ENCODE measurements around the gene PTPN7.
A peak's percentile ranks its signal among the peaks of the same experiment; 100 is the strongest.

PTPN7 gene

GRCh38 chr1:202164271-202165037 lies 4.1 kb upstream of the PTPN7 start:
- ChIA-PET POLR2A (no interaction called here), CTCF (interaction anchor here (0.6 kb wide), 1 partner anchor 62 kb away, joined by 4 read pairs; no protein-coding TSS in a partner anchor)
- H3K4me1 ChIP-seq (ENCODE audit: control insufficient read depth, insufficient read depth, low read length) = no peaks in the 10 kb centered on the region
- H3K9me3 ChIP-seq (ENCODE audit: control insufficient read depth, insufficient read depth, low read depth, low read length) = no peaks in the 10 kb centered on the region
- H3K27ac ChIP-seq (ENCODE audit: extremely low read depth, low read depth, low read length) = no peak overlapping the region
- H3K4me3 ChIP-seq (ENCODE audit: low read depth, low read length) = no peak overlapping the region
- TF ChIP-seq KLF7 (tag by site-specific recombination; IDR thresholded peaks at IDR 0.05; ENCODE audit: borderline replicate concordance) = no peak
- TF ChIP-seq GLIS1 (tag by site-specific recombination; IDR thresholded peaks at IDR 0.05) = peak; percentile 92
- no peak for TF ChIP-seq ZNF561 (tag by site-specific recombination; IDR thresholded peaks at IDR 0.05; ENCODE audit: borderline replicate concordance)
- peak; percentile 84 for TF ChIP-seq ZFHX2 (tag by site-specific recombination; conservative IDR thresholded peaks at IDR 0.05)
- no peak for TF ChIP-seq ZNF350 (tag by site-specific recombination; IDR thresholded peaks at IDR 0.05)
- TF ChIP-seq ELK4 (IDR thresholded peaks at IDR 0.05; ENCODE audit: borderline replicate concordance, low read depth, low read length) = no peak
- TF ChIP-seq SP7 (tag by site-specific recombination; IDR thresholded peaks at IDR 0.05) = no peak
- TF ChIP-seq EGR2 (tag by site-specific recombination; IDR thresholded peaks at IDR 0.05; ENCODE audit: low read depth) = peak; percentile 91
- TF ChIP-seq ZNF394 (tag by site-specific recombination; IDR thresholded peaks at IDR 0.05; ENCODE audit: borderline replicate concordance) = no peak
- peak; percentile 84 for TF ChIP-seq ZNF341 (tag by site-specific recombination; IDR thresholded peaks at IDR 0.05; ENCODE audit: low read depth)
- H3K36me3 ChIP-seq (ENCODE audit: control insufficient read depth in 2 of 2, insufficient read depth in 1 of 2, low read length in 2 of 2) = no peaks in the 10 kb centered on the region

- H3K36me3 ChIP-seq (ENCODE audit: control insufficient read depth in 2 of 2, insufficient read depth in 1 of 2, low read length in 2 of 2) = no peaks in the 10 kb centered on the region
- H3K9me3 ChIP-seq (ENCODE audit: control insufficient read depth, insufficient read depth, low read depth, low read length) = no peaks in the 10 kb centered on the region
- TF ChIP-seq GLIS1 (tag by site-specific recombination; IDR thresholded peaks at IDR 0.05) = peak; percentile 85
- no peak for TF ChIP-seq YY2 (tag by site-specific recombination; IDR thresholded peaks at IDR 0.05)
- TF ChIP-seq ZIC2 (tag by site-specific recombination; IDR thresholded peaks at IDR 0.05) = peak; percentile 76
- TF ChIP-seq ZNF626 (tag by site-specific recombination; IDR thresholded peaks at IDR 0.05) = no peak
- TF ChIP-seq ZNF621 (tag by site-specific recombination; IDR thresholded peaks at IDR 0.05) = no peak
- peak; percentile 78 for TF ChIP-seq ZNF341 (tag by site-specific recombination; IDR thresholded peaks at IDR 0.05; ENCODE audit: low read depth)
- no peak overlapping the region for H3K27ac ChIP-seq (ENCODE audit: extremely low read depth, low read depth, low read length)
- CTCF ChIA-PET = interaction anchor here (1.0 to 1.9 kb wide), 3 partner anchors 9 to 32 kb away, joined by 3 to 6 read pairs (median 3); no protein-coding TSS in a partner anchor
- no peak overlapping the region for H3K4me3 ChIP-seq (ENCODE audit: low read depth, low read length)
- POLR2A ChIA-PET = no interaction called here
- no peaks in the 10 kb centered on the region for H3K4me1 ChIP-seq (ENCODE audit: control insufficient read depth, insufficient read depth, low read length)
These were observed 3.2 kb upstream of the PTPN7 start for GRCh38 chr1:202163281-202164270.

DNA sequence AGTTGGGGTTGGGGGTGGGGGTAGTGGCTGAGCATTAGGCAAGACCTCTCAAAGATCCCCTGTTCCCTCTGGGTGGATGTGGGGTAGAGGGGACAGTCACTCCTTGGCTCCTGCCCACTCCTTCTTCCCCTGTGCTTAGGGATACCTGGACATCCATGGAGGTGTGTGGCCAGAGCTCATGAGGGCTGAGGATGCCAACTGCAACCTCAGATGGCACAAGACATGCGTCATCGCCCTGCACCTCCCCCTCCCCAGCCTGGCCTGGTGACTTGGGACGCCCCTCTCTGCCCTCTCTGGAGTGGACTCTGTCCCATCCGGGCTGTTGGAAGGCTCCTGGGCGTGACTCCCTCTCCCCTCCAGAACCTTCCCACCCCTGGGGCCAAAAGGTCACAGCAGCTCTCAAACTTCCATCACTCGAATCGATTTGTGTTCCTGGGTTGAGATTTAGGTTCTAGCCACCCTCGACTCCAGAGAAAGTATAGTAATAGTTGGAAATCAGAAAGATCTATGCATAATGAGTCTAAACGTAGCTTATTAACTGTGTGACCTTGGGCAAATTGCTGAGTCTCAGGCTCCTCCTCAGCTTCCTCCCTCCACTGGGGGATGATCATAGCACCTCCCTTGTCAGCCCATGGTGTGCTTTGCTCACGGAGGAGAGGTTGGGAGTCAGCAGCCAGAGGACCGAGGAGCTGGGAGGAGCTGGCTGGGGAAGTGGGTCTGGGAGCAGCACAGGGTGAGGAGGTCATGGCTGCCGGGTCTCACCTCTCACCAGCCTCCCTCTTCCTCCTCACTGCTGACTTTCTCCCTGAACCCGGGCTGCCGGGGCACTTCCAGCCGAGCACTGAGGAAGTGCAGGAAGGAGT lies 2.2 kb upstream of the PTPN7 start:
- Histone ChIP-seq H3K4me3 (ENCODE audit: low read depth, low read length) (no peak overlapping the region), H3K9me3 (ENCODE audit: control insufficient read depth, insufficient read depth, low read depth, low read length) (no peaks in the 10 kb centered on the region), H3K4me1 (ENCODE audit: control insufficient read depth, insufficient read depth, low read length) (no peaks in the 10 kb centered on the region), H3K27ac (ENCODE audit: extremely low read depth, low read depth, low read length) (no peak overlapping the region), H3K36me3 (ENCODE audit: control insufficient read depth in 2 of 2, insufficient read depth in 1 of 2, low read length in 2 of 2) (no peaks in the 10 kb centered on the region)
- ChIA-PET POLR2A (no interaction called here), CTCF (interaction anchor here (1.0 to 1.9 kb wide), 4 partner anchors 8 to 31 kb away, joined by 3 to 6 read pairs (median 3); no protein-coding TSS in a partner anchor)
- TF ChIP-seq ZNF138 (tag by site-specific recombination; IDR thresholded peaks at IDR 0.05; ENCODE audit: borderline replicate concordance) = no peak
- TF ChIP-seq ZNF830 (tag by site-specific recombination; IDR thresholded peaks at IDR 0.05; ENCODE audit: low read depth) = no peak
- no peak for TF ChIP-seq ZFP69B (tag by site-specific recombination; IDR thresholded peaks at IDR 0.05)
- no peak for TF ChIP-seq ZNF133 (tag by site-specific recombination; IDR thresholded peaks at IDR 0.05)
- no peak for TF ChIP-seq ZNF558 (tag by site-specific recombination; IDR thresholded peaks at IDR 0.05)
- no peak for TF ChIP-seq ZNF175 (tag by site-specific recombination; IDR thresholded peaks at IDR 0.05)
- TF ChIP-seq ZNF768 (tag by site-specific recombination; IDR thresholded peaks at IDR 0.05) = no peak
- no peak for TF ChIP-seq ZNF501 (tag by site-specific recombination; IDR thresholded peaks at IDR 0.05)
- no peak for TF ChIP-seq ZNF707 (tag by site-specific recombination; IDR thresholded peaks at IDR 0.05)
- no peak for TF ChIP-seq ZNF585B (tag by site-specific recombination; IDR thresholded peaks at IDR 0.05)
- TF ChIP-seq ZNF785 (tag by site-specific recombination; IDR thresholded peaks at IDR 0.05) = no peak

All from HEK293 (cell line).